ENCODE results near the gene MRPL16.

DNA sequence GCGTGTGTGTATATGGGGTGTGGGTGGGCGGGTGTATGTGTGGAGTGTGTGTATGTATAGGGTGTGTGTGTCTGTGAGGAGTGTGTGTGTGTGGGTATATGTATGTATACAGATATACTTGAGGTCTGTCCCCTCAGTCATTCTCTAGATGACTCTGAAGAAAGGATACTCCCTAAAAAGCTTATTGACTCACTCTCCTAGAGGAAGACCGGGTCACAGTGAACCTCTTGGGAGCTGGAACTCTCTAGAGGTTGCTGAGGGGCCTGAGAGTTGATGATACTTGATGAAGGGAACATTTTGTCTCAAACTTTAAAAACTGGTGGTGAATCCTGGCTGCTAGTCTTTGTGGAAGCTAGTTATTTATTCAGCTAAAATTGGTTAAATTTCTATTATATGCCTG lies 40.3 kb downstream of the MRPL16 start:
- no peak for TF ChIP-seq EP300 (IDR thresholded peaks at IDR 0.05)
- TF ChIP-seq, protein P1, sequence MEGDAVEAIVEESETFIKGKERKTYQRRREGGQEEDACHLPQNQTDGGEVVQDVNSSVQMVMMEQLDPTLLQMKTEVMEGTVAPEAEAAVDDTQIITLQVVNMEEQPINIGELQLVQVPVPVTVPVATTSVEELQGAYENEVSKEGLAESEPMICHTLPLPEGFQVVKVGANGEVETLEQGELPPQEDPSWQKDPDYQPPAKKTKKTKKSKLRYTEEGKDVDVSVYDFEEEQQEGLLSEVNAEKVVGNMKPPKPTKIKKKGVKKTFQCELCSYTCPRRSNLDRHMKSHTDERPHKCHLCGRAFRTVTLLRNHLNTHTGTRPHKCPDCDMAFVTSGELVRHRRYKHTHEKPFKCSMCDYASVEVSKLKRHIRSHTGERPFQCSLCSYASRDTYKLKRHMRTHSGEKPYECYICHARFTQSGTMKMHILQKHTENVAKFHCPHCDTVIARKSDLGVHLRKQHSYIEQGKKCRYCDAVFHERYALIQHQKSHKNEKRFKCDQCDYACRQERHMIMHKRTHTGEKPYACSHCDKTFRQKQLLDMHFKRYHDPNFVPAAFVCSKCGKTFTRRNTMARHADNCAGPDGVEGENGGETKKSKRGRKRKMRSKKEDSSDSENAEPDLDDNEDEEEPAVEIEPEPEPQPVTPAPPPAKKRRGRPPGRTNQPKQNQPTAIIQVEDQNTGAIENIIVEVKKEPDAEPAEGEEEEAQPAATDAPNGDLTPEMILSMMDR (IDR thresholded peaks at IDR 0.05): no peak

All from ovary (tissue), 3 donors.